Hepatocyte (in vitro differentiated cells): ENCODE results near the gene TMEM178A. TPM values are rescaled to one million over a fixed set of nuclear protein-coding genes. Genes with fewer than 3 reads are reported as not detected.
A peak's percentile ranks its signal among the peaks of the same experiment; 100 is the strongest.

Experiments
- DNase-seq: peaks from one replicate; pipeline ENCODE4 v3.0.0-alpha.2; 2016; ENCODE audit warnings: low spot score
- H2AFZ ChIP-seq: fragments of 200-600 bp; sonication (generic); 2 replicates; pipeline ENCODE4 v1.6.0; 2016; ENCODE audit warnings: antibody characterized with exemption, mild to moderate bottlenecking
- H3K27ac ChIP-seq: fragments of 200-600 bp; sonication (generic); 2 replicates; pipeline ENCODE4 v1.5.1; 2016; ENCODE audit warnings: mild to moderate bottlenecking
- H3K27me3 ChIP-seq: fragments of 200-600 bp; sonication (generic); 2 replicates; pipeline ENCODE4 v1.6.1; 2016
- H3K36me3 ChIP-seq: fragments of 200-600 bp; sonication (generic); replicated peaks from 2 replicates; pipeline ENCODE4 v1.5.1; 2016; ENCODE audit warnings: low read depth; ENCODE audit not compliant: insufficient read depth
- H3K4me1 ChIP-seq: fragments of 200-600 bp; sonication (generic); 2 replicates; pipeline ENCODE4 v1.5.1; 2016; ENCODE audit warnings: mild to moderate bottlenecking, moderate library complexity; ENCODE audit not compliant: insufficient read depth
- H3K4me2 ChIP-seq: fragments of 200-600 bp; sonication (generic); 2 replicates; pipeline ENCODE4 v1.6.0; 2016
- H3K4me3 ChIP-seq: fragments of 200-600 bp; sonication (generic); 2 replicates; pipeline ENCODE4 v1.5.1; 2016; ENCODE audit warnings: mild to moderate bottlenecking
- H3K79me2 ChIP-seq: fragments of 200-600 bp; sonication (generic); 2 replicates; pipeline ENCODE4 v1.6.0; 2017; ENCODE audit warnings: mild to moderate bottlenecking
- H3K9me2 ChIP-seq: fragments of 200-600 bp; sonication (generic); replicated peaks from 2 replicates; pipeline ENCODE4 v1.6.0; 2017; ENCODE audit warnings: mild to moderate bottlenecking; ENCODE audit not compliant: insufficient read depth
- H3K9me3 ChIP-seq: fragments of 200-600 bp; sonication (generic); 2 replicates; pipeline ENCODE4 v1.5.1; 2016; ENCODE audit warnings: low read depth, mild to moderate bottlenecking
- H4K20me1 ChIP-seq: fragments of 200-600 bp; sonication (generic); 2 replicates; pipeline ENCODE4 v1.6.0; 2016; ENCODE audit warnings: mild to moderate bottlenecking; ENCODE audit not compliant: insufficient read depth, poor library complexity, severe bottlenecking
- CTCF ChIP-seq: fragments of 200-600 bp; sonication (generic); IDR thresholded peaks from 2 replicates; pipeline ENCODE4 v1.5.1; 2016; ENCODE audit warnings: antibody characterized with exemption, mild to moderate bottlenecking; ENCODE audit not compliant: poor library complexity
- EZH2 ChIP-seq: fragments of 200-600 bp; sonication (generic); IDR thresholded peaks from 2 replicates; pipeline ENCODE4 v1.6.1; 2016; ENCODE audit warnings: antibody characterized with exemption, mild to moderate bottlenecking, borderline replicate concordance
- EZH2phosphoT487 ChIP-seq: fragments of 200-600 bp; sonication (generic); IDR thresholded peaks from one replicate; pipeline ENCODE4 v1.6.1; 2018; ENCODE audit warnings: antibody characterized with exemption, mild to moderate bottlenecking, low read depth, moderate library complexity; ENCODE audit not compliant: unreplicated experiment, severe bottlenecking
- WGBS: methylation state at CpG from one replicate; pipeline ENCODE4 v1.1.6; 2016; ENCODE audit warnings: low lambda C conversion rate; ENCODE audit errors: missing lambda C conversion rate; 5-methylcytosine and 5-hydroxymethylcytosine counted together
- polyA plus RNA-seq: library from polyadenylated mRNA; unstranded; fragments of >200 nt; fragmentation: Nextera tagmentation; extraction: Ambion mirVana; gene quantifications from 2 replicates; pipeline ENCODE4 v1.2.1, GENCODE V29; 2016
- total RNA-seq: library from RNA; depleted of rRNA; stranded (reverse); fragments of >200 nt; gene quantifications from 2 replicates; pipeline ENCODE4 v1.2.3, GENCODE V29; 2014

The TMEM178A gene
- total and polyA plus RNA-seq, 2 experiments from 2014 or later: 3.9 to 6.6 TPM

GRCh38 chr2:39689876-39690275 lies 24.2 kb downstream of the TMEM178A start:
- H3K9me2 ChIP-seq: no peaks in the 10 kb centered on the region
- no peak overlapping the region for H3K4me3 ChIP-seq
- H3K79me2 ChIP-seq: no peaks in the 10 kb centered on the region
- TF ChIP-seq CTCF (no peak), EZH2 (no peak), EZH2phosphoT487 (no peak)
- no peaks in the 10 kb centered on the region for H3K27me3 ChIP-seq
- H3K36me3 ChIP-seq: no peaks in the 10 kb centered on the region
- no peak for DNase-seq
- H3K9me3 ChIP-seq: no peaks in the 10 kb centered on the region
- H3K4me1 ChIP-seq: no peaks in the 10 kb centered on the region
- no peak overlapping the region for H3K4me2 ChIP-seq
- H3K27ac ChIP-seq: no peak overlapping the region
- H4K20me1 ChIP-seq: no peaks in the 10 kb centered on the region
- H2AFZ ChIP-seq: no peak overlapping the region
- 81% methylated on average over 6 of the region's 6 CpGs for WGBS

- Histone ChIP-seq H3K36me3 (no peaks in the 10 kb centered on the region), H3K9me3 (no peaks in the 10 kb centered on the region), H3K79me2 (no peaks in the 10 kb centered on the region), H3K4me2 (no peak overlapping the region), H2AFZ (no peak overlapping the region), H3K27me3 (no peaks in the 10 kb centered on the region), H4K20me1 (no peaks in the 10 kb centered on the region), H3K4me1 (no peaks in the 10 kb centered on the region), H3K27ac (no peak overlapping the region), H3K9me2 (no peaks in the 10 kb centered on the region), H3K4me3 (no peak overlapping the region)
- WGBS: 86% methylated on average over 1 of the region's 1 CpG
- no peak for DNase-seq
- TF ChIP-seq CTCF (no peak), EZH2phosphoT487 (no peak), EZH2 (no peak)
Observed at GRCh38 chr2:39693245-39693644, 27.5 kb downstream of the TMEM178A start.

GRCh38 chr2:39696101-39696553 lies 30.4 kb downstream of the TMEM178A start:
- peak overlapping the region; percentile 20 for H3K27ac ChIP-seq
- no peak overlapping the region for H3K4me3 ChIP-seq
- H3K4me2 ChIP-seq: no peak overlapping the region
- no peaks in the 10 kb centered on the region for H3K79me2 ChIP-seq
- WGBS: 87% methylated on average over 4 of the region's 4 CpGs
- H3K27me3 ChIP-seq: no peaks in the 10 kb centered on the region
- TF ChIP-seq EZH2phosphoT487: no peak
- no peak for TF ChIP-seq CTCF
- no peak for TF ChIP-seq EZH2
- peaks cover 12% of the 10 kb centered on the region for H3K9me3 ChIP-seq
- no peak overlapping the region for H2AFZ ChIP-seq
- peak; percentile 20 for DNase-seq
- no peaks in the 10 kb centered on the region for H3K9me2 ChIP-seq
- no peaks in the 10 kb centered on the region for H3K36me3 ChIP-seq
- no peaks in the 10 kb centered on the region for H3K4me1 ChIP-seq
- H4K20me1 ChIP-seq: no peaks in the 10 kb centered on the region

GRCh38 chr2:39696838-39697237 lies 31.1 kb downstream of the TMEM178A start:
- WGBS: 96% methylated on average over 1 of the region's 1 CpG
- TF ChIP-seq EZH2phosphoT487 (no peak), EZH2 (no peak), CTCF (peak; percentile 42)
- Histone ChIP-seq H3K27me3 (no peaks in the 10 kb centered on the region), H3K4me3 (no peak overlapping the region), H2AFZ (no peak overlapping the region), H4K20me1 (no peaks in the 10 kb centered on the region), H3K36me3 (no peaks in the 10 kb centered on the region), H3K9me2 (no peaks in the 10 kb centered on the region), H3K79me2 (no peaks in the 10 kb centered on the region), H3K4me2 (no peak overlapping the region), H3K4me1 (no peaks in the 10 kb centered on the region), H3K9me3 (peaks cover 18% of the 10 kb centered on the region), H3K27ac (peak overlapping the region; percentile 20)
- DNase-seq: peak; percentile 15
